ENCODE data around the gene AFF2.

DNA sequence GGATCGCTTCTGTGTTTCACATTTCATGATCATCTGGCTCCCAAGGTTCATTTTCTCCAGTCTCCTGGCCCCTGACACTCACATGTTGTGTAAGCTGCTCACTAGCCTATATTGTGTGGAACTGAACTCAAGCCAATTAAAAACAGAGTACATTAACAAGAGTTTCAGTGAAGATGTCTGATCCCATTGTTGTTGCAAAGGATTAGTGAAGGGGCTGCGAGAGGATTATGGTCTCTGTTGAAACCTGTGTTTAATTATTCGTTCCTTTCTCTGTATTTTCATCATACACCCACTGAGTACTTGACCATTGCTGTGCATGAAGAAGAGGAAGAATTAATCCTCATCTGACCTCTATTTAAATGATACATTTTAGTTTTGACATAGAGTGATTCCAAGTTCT is 54.7 kb downstream of the AFF2 start:
- no peak for TF ChIP-seq POLR2A (IDR thresholded peaks at IDR 0.05)
- TF ChIP-seq, protein P1, sequence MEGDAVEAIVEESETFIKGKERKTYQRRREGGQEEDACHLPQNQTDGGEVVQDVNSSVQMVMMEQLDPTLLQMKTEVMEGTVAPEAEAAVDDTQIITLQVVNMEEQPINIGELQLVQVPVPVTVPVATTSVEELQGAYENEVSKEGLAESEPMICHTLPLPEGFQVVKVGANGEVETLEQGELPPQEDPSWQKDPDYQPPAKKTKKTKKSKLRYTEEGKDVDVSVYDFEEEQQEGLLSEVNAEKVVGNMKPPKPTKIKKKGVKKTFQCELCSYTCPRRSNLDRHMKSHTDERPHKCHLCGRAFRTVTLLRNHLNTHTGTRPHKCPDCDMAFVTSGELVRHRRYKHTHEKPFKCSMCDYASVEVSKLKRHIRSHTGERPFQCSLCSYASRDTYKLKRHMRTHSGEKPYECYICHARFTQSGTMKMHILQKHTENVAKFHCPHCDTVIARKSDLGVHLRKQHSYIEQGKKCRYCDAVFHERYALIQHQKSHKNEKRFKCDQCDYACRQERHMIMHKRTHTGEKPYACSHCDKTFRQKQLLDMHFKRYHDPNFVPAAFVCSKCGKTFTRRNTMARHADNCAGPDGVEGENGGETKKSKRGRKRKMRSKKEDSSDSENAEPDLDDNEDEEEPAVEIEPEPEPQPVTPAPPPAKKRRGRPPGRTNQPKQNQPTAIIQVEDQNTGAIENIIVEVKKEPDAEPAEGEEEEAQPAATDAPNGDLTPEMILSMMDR (IDR thresholded peaks at IDR 0.05) = no peak

Measured in testis (tissue), 2 donors.